ENCODE results near the gene CYTH2.

DNA sequence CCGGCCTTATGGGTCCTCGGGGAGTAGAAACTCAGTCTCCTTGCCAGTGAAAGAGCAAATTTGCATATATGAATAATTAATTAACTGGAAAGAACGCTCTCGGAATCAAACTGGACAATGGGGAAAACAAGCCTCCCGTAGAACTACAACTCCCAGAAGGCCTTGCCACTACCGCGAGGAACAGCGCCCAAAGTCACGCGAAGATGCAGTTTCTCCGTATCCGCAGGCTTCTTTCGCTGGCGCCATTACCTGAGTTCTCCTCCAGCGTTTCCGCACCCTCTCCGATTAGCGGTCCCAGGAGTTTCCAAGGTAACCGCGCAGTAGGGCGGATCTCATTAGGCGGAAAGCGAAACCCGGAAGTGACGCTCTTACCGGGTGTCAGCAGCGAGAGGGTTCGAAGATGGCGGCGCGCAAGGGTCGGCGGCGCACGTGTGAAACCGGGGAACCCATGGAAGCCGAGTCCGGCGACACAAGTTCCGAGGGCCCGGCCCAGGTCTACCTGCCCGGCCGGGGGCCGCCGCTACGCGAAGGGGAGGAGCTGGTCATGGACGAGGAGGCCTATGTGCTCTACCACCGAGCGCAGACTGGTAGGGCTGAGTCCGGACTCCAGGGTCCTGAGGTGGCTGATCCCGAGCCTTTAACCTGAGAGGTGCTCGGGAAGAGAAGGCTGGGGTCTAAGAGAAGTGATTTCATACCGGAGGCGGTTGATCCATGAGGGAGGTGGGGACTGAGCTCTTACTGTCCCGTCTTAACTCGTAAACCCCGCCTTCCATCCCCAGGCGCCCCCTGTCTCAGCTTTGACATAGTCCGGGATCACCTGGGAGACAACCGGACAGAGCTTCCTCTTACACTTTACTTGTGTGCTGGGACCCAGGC, 23.3 kb upstream of the CYTH2 start, which contains the start of gene GRWD1:
- TF ChIP-seq, protein P1, sequence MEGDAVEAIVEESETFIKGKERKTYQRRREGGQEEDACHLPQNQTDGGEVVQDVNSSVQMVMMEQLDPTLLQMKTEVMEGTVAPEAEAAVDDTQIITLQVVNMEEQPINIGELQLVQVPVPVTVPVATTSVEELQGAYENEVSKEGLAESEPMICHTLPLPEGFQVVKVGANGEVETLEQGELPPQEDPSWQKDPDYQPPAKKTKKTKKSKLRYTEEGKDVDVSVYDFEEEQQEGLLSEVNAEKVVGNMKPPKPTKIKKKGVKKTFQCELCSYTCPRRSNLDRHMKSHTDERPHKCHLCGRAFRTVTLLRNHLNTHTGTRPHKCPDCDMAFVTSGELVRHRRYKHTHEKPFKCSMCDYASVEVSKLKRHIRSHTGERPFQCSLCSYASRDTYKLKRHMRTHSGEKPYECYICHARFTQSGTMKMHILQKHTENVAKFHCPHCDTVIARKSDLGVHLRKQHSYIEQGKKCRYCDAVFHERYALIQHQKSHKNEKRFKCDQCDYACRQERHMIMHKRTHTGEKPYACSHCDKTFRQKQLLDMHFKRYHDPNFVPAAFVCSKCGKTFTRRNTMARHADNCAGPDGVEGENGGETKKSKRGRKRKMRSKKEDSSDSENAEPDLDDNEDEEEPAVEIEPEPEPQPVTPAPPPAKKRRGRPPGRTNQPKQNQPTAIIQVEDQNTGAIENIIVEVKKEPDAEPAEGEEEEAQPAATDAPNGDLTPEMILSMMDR (IDR thresholded peaks at IDR 0.05; ENCODE audit: low read depth, low read length), result peak; percentile 10; the same call in 1 of the 2 replicates
- no peak for TF ChIP-seq EZH2phosphoT487 (IDR thresholded peaks at IDR 0.05; ENCODE audit: low read depth)
